VCaP (cell line): ENCODE results near the gene YEATS2.
"Not testable (repeated sequence)": the region's sequence is repeated elsewhere in the genome, so short reads cannot be mapped to it uniquely, and the experiment has no call there.

Source experiments
- H3K27ac ChIP-seq: fragments of 450-650 bp; 2 replicates; pipeline ENCODE4 v1.5.1; 2017
- TF ChIP-seq, protein P1 (sequence below): fragments of 450-650 bp; conservative IDR thresholded peaks from 2 replicates; pipeline ENCODE4 v1.5.1; 2017; ENCODE audit warnings: mild to moderate bottlenecking, moderate library complexity

Gene YEATS2

DNA sequence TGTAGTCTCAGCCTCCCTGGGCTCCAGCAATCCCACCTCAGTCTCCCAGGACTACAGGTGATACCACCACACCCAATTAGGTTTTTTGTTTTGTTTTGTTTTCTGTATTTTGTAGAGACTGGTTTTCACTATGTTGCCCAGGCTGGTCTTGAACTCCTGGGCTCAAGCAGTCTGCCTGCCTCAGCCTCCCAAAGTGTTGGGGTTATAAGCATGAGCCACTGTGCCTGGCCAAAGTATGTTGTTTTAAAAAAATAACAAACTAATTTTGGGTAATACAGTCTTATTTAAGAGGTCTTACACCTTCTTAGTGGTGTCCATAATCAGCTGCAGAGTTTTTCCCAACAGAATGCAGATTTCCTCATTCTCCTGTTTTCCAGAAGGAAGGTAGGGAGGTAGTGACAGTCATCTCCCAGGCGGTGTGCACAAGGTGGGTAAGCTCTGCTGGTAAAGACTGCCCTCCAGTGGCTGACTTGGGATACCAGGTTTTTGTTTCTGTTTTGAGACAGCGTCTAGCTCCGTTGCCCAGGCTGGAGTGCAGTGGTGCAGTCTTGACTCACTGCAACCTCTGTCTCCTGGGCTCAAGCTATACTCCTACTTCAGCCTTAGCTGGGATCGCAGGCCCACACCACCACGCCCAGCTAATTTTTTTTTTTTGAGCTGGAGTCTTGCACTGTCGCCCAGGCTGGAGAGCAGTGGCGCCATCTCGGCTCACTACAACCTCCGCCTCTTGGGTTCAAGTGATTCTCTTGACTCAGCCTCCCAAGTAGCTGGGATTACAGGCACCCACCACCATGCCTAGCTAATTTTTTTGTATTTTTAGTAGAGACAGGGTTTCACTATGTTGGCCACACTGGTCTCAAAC lies 69.4 kb downstream of the YEATS2 start:
- H3K27ac ChIP-seq = peak overlapping the region; percentile 87
- TF ChIP-seq, protein P1, sequence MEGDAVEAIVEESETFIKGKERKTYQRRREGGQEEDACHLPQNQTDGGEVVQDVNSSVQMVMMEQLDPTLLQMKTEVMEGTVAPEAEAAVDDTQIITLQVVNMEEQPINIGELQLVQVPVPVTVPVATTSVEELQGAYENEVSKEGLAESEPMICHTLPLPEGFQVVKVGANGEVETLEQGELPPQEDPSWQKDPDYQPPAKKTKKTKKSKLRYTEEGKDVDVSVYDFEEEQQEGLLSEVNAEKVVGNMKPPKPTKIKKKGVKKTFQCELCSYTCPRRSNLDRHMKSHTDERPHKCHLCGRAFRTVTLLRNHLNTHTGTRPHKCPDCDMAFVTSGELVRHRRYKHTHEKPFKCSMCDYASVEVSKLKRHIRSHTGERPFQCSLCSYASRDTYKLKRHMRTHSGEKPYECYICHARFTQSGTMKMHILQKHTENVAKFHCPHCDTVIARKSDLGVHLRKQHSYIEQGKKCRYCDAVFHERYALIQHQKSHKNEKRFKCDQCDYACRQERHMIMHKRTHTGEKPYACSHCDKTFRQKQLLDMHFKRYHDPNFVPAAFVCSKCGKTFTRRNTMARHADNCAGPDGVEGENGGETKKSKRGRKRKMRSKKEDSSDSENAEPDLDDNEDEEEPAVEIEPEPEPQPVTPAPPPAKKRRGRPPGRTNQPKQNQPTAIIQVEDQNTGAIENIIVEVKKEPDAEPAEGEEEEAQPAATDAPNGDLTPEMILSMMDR = peak; percentile 84

DNA sequence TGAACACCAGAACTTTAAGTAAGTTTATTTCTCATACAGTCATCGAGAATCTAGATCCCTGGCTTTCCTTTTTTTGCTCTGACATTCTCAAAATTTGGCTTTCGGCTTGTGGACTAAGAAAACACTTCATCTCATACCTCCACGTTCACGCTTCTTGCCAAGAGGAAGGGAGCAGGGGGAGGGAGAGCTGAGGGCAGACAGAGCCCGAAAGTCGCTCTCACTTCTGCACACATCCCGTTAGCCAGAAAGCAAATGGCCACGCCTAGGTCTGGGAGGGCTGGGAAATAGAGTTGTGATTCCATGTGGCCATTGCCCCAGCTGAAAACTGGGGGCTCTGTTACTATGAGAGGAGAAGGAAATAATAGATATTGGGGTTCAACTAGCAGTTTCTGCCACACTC lies 70.5 kb downstream of the YEATS2 start:
- TF ChIP-seq, protein P1 = no peak
- H3K27ac ChIP-seq = peak overlapping the region; percentile 87

DNA sequence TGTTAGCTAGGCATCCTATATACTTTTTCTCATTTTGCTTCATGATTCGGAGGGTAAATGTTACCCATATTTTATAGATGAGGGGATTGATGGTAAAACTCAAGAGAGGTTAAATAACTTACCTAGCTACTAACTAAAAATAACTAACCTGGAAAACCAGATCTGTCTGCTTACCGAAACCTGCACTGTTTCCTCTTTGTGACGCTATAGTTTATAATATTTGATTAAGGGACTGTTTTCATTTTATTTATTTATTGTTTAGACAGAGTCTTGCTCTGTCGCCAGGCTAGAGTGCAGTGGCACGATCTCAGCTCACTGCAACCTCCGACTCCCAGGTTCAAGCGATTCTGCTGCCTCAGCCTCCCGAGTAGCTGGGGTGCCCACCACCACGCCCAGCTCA lies 71.9 kb downstream of the YEATS2 start:
- H3K27ac ChIP-seq = peak overlapping the region; percentile 87
- TF ChIP-seq, protein P1 = no peak

GRCh38 chr3:183774631-183775030 lies 77.0 kb downstream of the YEATS2 start:
- TF ChIP-seq, protein P1 = no peak
- H3K27ac ChIP-seq = no peak overlapping the region

GRCh38 chr3:183775781-183776180 lies 78.2 kb downstream of the YEATS2 start:
- TF ChIP-seq, protein P1 = no peak
- H3K27ac ChIP-seq = no peak overlapping the region

DNA sequence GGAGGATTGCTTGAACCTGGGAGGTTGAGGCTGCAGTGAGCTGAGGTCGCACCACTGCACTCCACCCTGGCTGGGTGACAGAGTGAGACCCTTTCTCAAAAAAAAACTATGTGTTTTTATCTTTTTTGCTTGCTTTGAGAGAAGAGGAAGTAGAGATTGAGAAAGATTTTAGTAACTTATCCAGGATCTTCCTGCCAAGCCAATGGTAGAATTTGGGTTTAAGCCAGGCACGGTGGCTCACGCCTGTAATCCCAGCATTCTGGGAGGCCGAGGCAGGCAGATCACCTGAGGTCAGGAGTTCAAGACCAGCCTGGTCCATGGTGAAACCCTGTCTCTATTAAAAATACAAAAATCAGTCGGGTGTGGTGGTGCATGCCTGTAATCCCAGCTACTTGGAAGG lies 78.9 kb downstream of the YEATS2 start:
- not testable (repeated sequence) for H3K27ac ChIP-seq

DNA sequence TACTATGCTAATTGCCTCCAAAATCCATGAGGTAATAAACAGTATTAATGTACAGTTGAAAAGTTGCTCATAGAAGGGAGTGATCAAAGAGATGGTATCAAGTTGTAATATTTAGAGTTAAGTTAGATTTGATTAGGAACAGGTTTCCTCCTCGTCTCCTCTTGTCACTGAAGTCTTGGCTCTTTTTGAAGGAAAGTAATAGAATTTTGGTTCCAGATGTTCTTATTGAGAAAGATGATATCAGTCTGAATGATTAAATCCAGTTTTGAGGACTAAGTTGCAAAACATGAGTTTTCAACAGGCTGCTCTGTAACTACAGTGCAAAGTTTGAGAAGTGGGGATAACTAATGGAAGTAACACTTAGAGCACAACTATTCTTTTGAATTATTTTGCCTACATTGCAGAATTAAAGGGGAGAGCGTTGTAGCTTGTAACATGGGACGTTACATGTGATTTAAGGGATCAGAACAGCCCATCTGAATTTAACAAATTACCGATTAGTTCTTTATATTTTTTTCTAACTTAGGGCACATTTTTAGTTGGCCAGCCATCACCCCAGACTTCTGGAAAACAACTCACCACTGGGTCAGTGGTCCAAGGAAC lies 79.5 kb downstream of the YEATS2 start:
- H3K27ac ChIP-seq = no peak overlapping the region
- TF ChIP-seq, protein P1 = no peak

DNA sequence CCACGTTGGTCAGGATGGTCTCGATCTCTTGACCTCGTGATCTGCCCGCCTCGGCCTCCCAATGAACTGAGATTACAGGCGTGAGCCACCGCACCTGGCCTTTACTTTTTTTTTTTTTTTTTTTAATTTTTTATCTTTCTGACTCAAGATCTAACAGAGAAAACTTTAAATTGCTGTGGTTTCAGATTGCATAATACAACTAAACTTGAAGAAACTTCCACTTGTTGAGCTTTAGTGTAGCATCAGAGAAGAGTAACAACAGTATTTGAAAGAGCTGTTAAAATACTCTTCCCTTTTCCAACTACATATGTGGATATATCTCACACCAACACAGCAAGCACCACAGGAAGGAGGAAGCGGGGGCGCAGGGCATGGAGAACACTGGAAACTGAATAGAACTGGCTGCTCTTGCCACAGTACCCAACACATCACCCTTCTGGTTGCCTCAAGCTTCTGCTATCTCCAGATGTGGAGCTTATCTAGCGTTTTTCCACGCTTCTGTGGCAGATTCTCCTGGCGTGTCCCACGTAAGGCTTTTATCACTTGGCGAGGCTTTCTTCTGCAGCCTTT lies 82.4 kb downstream of the YEATS2 start:
- H3K27ac ChIP-seq = no peak overlapping the region
- TF ChIP-seq, protein P1 = no peak
